ENCODE measurements around the gene TAS1R3.

Gene TAS1R3

GRCh38 chr1:1337793-1338147 is 6.7 kb downstream of the TAS1R3 start:
- H3K9me3 ChIP-seq (ENCODE audit: insufficient read depth, low read length), result no peaks in the 10 kb centered on the region
- TF ChIP-seq CTCF (IDR thresholded peaks at IDR 0.05; ENCODE audit: low read depth, low read length) (no peak), EZH2phosphoT487 (IDR thresholded peaks at IDR 0.05; ENCODE audit: low read depth) (no peak)
- no peak overlapping the region for H2AFZ ChIP-seq (ENCODE audit: low read depth, low read length)
- no peaks in the 10 kb centered on the region for H3K27me3 ChIP-seq (ENCODE audit: low read depth, low read length)
- no peaks in the 10 kb centered on the region for H3K79me2 ChIP-seq (ENCODE audit: low read length)
- no peak overlapping the region for H3K4me2 ChIP-seq (ENCODE audit: low read length)
- no peak overlapping the region for H3K27ac ChIP-seq (ENCODE audit: low read length)
- H3K36me3 ChIP-seq (replicated peaks; ENCODE audit: low read depth, low read length), result peaks cover 12% of the 10 kb centered on the region
- no peaks in the 10 kb centered on the region for H3K4me1 ChIP-seq (ENCODE audit: low read length)
- H4K20me1 ChIP-seq (ENCODE audit: insufficient read depth, low read length), result 0 out of 2 replicates have a peak, but pooled peaks cover 7% of the 10 kb centered on the region
- no peak overlapping the region for H3K9ac ChIP-seq (ENCODE audit: low read length)
- H3K4me3 ChIP-seq (ENCODE audit: low read length), result no peak overlapping the region

GRCh38 chr1:1338278-1338677 is 7.2 kb downstream of the TAS1R3 start:
- Histone ChIP-seq H3K27me3 (ENCODE audit: low read depth, low read length) (no peaks in the 10 kb centered on the region), H3K27ac (ENCODE audit: low read length) (no peak overlapping the region), H3K4me1 (ENCODE audit: low read length) (no peaks in the 10 kb centered on the region), H3K79me2 (ENCODE audit: low read length) (peaks cover under 1% of the 10 kb centered on the region; the same call in 1 of the 2 replicates), H3K36me3 (replicated peaks; ENCODE audit: low read depth, low read length) (peaks cover 12% of the 10 kb centered on the region), H3K9me3 (ENCODE audit: insufficient read depth, low read length) (no peaks in the 10 kb centered on the region), H3K4me2 (ENCODE audit: low read length) (no peak overlapping the region), H4K20me1 (ENCODE audit: insufficient read depth, low read length) (0 out of 2 replicates have a peak, but pooled peaks cover 7% of the 10 kb centered on the region), H2AFZ (ENCODE audit: low read depth, low read length) (no peak overlapping the region), H3K9ac (ENCODE audit: low read length) (no peak overlapping the region), H3K4me3 (ENCODE audit: low read length) (no peak overlapping the region)
- TF ChIP-seq EZH2phosphoT487 (IDR thresholded peaks at IDR 0.05; ENCODE audit: low read depth) (no peak), CTCF (IDR thresholded peaks at IDR 0.05; ENCODE audit: low read depth, low read length) (no peak)

GRCh38 chr1:1340185-1340584 is 9.1 kb downstream of the TAS1R3 start:
- peaks cover 12% of the 10 kb centered on the region for H3K36me3 ChIP-seq (replicated peaks; ENCODE audit: low read depth, low read length)
- H3K4me2 ChIP-seq (ENCODE audit: low read length), result no peak overlapping the region
- no peak overlapping the region for H3K4me3 ChIP-seq (ENCODE audit: low read length)
- H3K79me2 ChIP-seq (ENCODE audit: low read length), result peaks cover 18% of the 10 kb centered on the region; the same call in 1 of the 2 replicates
- no peak overlapping the region for H3K9ac ChIP-seq (ENCODE audit: low read length)
- no peak overlapping the region for H3K27ac ChIP-seq (ENCODE audit: low read length)
- no peaks in the 10 kb centered on the region for H3K4me1 ChIP-seq (ENCODE audit: low read length)
- no peaks in the 10 kb centered on the region for H3K9me3 ChIP-seq (ENCODE audit: insufficient read depth, low read length)
- no peaks in the 10 kb centered on the region for H3K27me3 ChIP-seq (ENCODE audit: low read depth, low read length)
- no peak overlapping the region for H2AFZ ChIP-seq (ENCODE audit: low read depth, low read length)
- no peak for TF ChIP-seq EZH2phosphoT487 (IDR thresholded peaks at IDR 0.05; ENCODE audit: low read depth)
- no peak for TF ChIP-seq CTCF (IDR thresholded peaks at IDR 0.05; ENCODE audit: low read depth, low read length)
- peaks cover 17% of the 10 kb centered on the region; the same call in 1 of the 2 replicates for H4K20me1 ChIP-seq (ENCODE audit: insufficient read depth, low read length)

GRCh38 chr1:1340791-1341548 is 9.9 kb downstream of the TAS1R3 start:
- H3K36me3 ChIP-seq (replicated peaks; ENCODE audit: low read depth, low read length), result peaks cover 12% of the 10 kb centered on the region
- no peaks in the 10 kb centered on the region for H3K4me1 ChIP-seq (ENCODE audit: low read length)
- H3K9ac ChIP-seq (ENCODE audit: low read length), result no peak overlapping the region
- no peaks in the 10 kb centered on the region for H3K27me3 ChIP-seq (ENCODE audit: low read depth, low read length)
- peaks cover 21% of the 10 kb centered on the region; the same call in 1 of the 2 replicates for H4K20me1 ChIP-seq (ENCODE audit: insufficient read depth, low read length)
- no peak overlapping the region for H3K4me2 ChIP-seq (ENCODE audit: low read length)
- no peak overlapping the region for H3K27ac ChIP-seq (ENCODE audit: low read length)
- peaks cover 26% of the 10 kb centered on the region for H3K79me2 ChIP-seq (ENCODE audit: low read length)
- H3K4me3 ChIP-seq (ENCODE audit: low read length), result no peak overlapping the region
- TF ChIP-seq CTCF (IDR thresholded peaks at IDR 0.05; ENCODE audit: low read depth, low read length) (no peak), EZH2phosphoT487 (IDR thresholded peaks at IDR 0.05; ENCODE audit: low read depth) (no peak)
- H2AFZ ChIP-seq (ENCODE audit: low read depth, low read length), result no peak overlapping the region
- no peaks in the 10 kb centered on the region for H3K9me3 ChIP-seq (ENCODE audit: insufficient read depth, low read length)

All from OCI-LY3 (cell line).